Measurements from ENCODE around the gene TEP1. TPM values are rescaled to one million over a fixed set of nuclear protein-coding genes. Genes with fewer than 3 reads are reported as not detected.
A peak's percentile ranks its signal among the peaks of the same experiment; 100 is the strongest.

The TEP1 gene
- 19.2 to 32.7 TPM (median 22.8 TPM) in 3 replicates for total RNA-seq
- long read RNA-seq, full-length matches to known transcripts = 1 of 4 reads
- long read RNA-seq, partial matches to known transcripts = 2 of 4 reads
- long read RNA-seq, other reads (novel, unspliced or antisense) = 1 of 4 reads

GRCh38 chr14:20412876-20413743 is at the start of gene TEP1:
Gene TEP1 (minus strand): TSS chr14:20413501. CDS start chr14:20408439, 5,062 bp downstream.
- H3K4me1 Mint-ChIP-seq (ENCODE audit: low read depth) = peaks cover 31% of the 10 kb centered on the region
- peak; percentile 18 for TF ChIP-seq CTCF (IDR thresholded peaks at IDR 0.05)
- H3K4me3 Mint-ChIP-seq (ENCODE audit: unreplicated experiment) = peak within 1 kb of the TSS; percentile 94
- peak within 1 kb of the TSS; percentile 97 for H3K27ac Mint-ChIP-seq (ENCODE audit: unreplicated experiment)
- H3K27me3 Mint-ChIP-seq (ENCODE audit: low read depth) = no peaks in the 10 kb centered on the region
- peaks cover 3% of the 10 kb centered on the region for H3K36me3 Mint-ChIP-seq (ENCODE audit: low read depth)
- no peaks in the 10 kb centered on the region for H3K9me3 Mint-ChIP-seq (ENCODE audit: low read depth)
- DNase-seq (ENCODE audit: low spot score) = no peak

GRCh38 chr14:20461225-20462141 is 48.2 kb upstream of the TEP1 start, which contains the start of gene PIP4P1:
Gene PIP4P1 (minus strand): TSS chr14:20461434. CDS start chr14:20461325, 109 bp downstream.
- Mint-ChIP-seq H3K4me3 (ENCODE audit: unreplicated experiment) (peak within 1 kb of the TSS; percentile 86), H3K36me3 (ENCODE audit: low read depth) (peaks cover 12% of the 10 kb centered on the region), H3K27ac (ENCODE audit: unreplicated experiment) (peak within 1 kb of the TSS; percentile 97), H3K27me3 (ENCODE audit: low read depth) (peaks cover 1% of the 10 kb centered on the region), H3K9me3 (ENCODE audit: low read depth) (no peaks in the 10 kb centered on the region), H3K4me1 (ENCODE audit: low read depth) (peaks cover 31% of the 10 kb centered on the region)
- peak; percentile 99 for DNase-seq (ENCODE audit: low spot score)
- TF ChIP-seq CTCF (IDR thresholded peaks at IDR 0.05) = no peak

GRCh38 chr14:20460458-20461224 is 47.3 kb upstream of the TEP1 start:
- peak overlapping the region; percentile 86 for H3K4me3 Mint-ChIP-seq (ENCODE audit: unreplicated experiment)

GRCh38 chr14:20458031-20458789 is 44.9 kb upstream of the TEP1 start:
- H3K4me3 Mint-ChIP-seq (ENCODE audit: unreplicated experiment) = no peak overlapping the region
- H3K9me3 Mint-ChIP-seq (ENCODE audit: low read depth) = no peaks in the 10 kb centered on the region
- DNase-seq (ENCODE audit: low spot score) = no peak
- peaks cover 12% of the 10 kb centered on the region for H3K36me3 Mint-ChIP-seq (ENCODE audit: low read depth)
- no peaks in the 10 kb centered on the region for H3K27me3 Mint-ChIP-seq (ENCODE audit: low read depth)
- no peak for TF ChIP-seq CTCF (IDR thresholded peaks at IDR 0.05)
- H3K4me1 Mint-ChIP-seq (ENCODE audit: low read depth) = peaks cover 31% of the 10 kb centered on the region
- H3K27ac Mint-ChIP-seq (ENCODE audit: unreplicated experiment) = peak overlapping the region; percentile 73

More at GRCh38 chr14:20460458-20461224, 47.3 kb upstream of the TEP1 start:
- no peaks in the 10 kb centered on the region for H3K9me3 Mint-ChIP-seq (ENCODE audit: low read depth)
- no peaks in the 10 kb centered on the region for H3K27me3 Mint-ChIP-seq (ENCODE audit: low read depth)
- H3K4me1 Mint-ChIP-seq (ENCODE audit: low read depth) = peaks cover 31% of the 10 kb centered on the region
- TF ChIP-seq CTCF (IDR thresholded peaks at IDR 0.05) = no peak
- peaks cover 12% of the 10 kb centered on the region for H3K36me3 Mint-ChIP-seq (ENCODE audit: low read depth)
- DNase-seq (ENCODE audit: low spot score) = no peak
- H3K27ac Mint-ChIP-seq (ENCODE audit: unreplicated experiment) = peak overlapping the region; percentile 97

All from chondrocyte (in vitro differentiated cells).